Astrocyte (in vitro differentiated cells and primary cell): Measurements from ENCODE around the gene SON. TPM values are rescaled to one million over a fixed set of nuclear protein-coding genes. Genes with fewer than 3 reads are reported as not detected.

Source experiments
- DNase-seq: peaks from one replicate; pipeline ENCODE4 v3.0.0-alpha.2; 2010; ENCODE audit warnings: low read depth
- FAIRE-seq: peaks from 2 replicates; lab custom pipeline; 2011; peaks lifted over from hg19 to GRCh38; lab: Jason Lieb, UNC
- H2AFZ ChIP-seq: 2 replicates; pipeline ENCODE4 v1.6.0; 2012; ENCODE audit warnings: low read depth, low read length, inconsistent platforms
- H3K27ac ChIP-seq: 2 replicates; pipeline ENCODE4 v1.5.1; 2011; ENCODE audit warnings: low read depth, low read length, inconsistent platforms
- H3K27me3 ChIP-seq: 2 replicates; pipeline ENCODE4 v1.6.0; 2011; ENCODE audit warnings: low read length, inconsistent platforms; ENCODE audit not compliant: insufficient read depth
- H3K36me3 ChIP-seq: 2 replicates; pipeline ENCODE4 v1.5.1; 2011; ENCODE audit warnings: low read length, inconsistent platforms; ENCODE audit not compliant: insufficient read depth
- H3K4me1 ChIP-seq: 2 replicates; pipeline ENCODE4 v1.5.1; 2011; ENCODE audit warnings: low read length, inconsistent platforms; ENCODE audit not compliant: insufficient read depth
- H3K4me2 ChIP-seq: 2 replicates; pipeline ENCODE4 v1.6.0; 2012; ENCODE audit warnings: low read length, inconsistent platforms
- H3K4me3 ChIP-seq: 2 replicates; pipeline ENCODE4 v1.5.1; 2011; ENCODE audit warnings: low read depth, mild to moderate bottlenecking, low read length, inconsistent platforms; ENCODE audit not compliant: insufficient read depth
- H3K79me2 ChIP-seq: 2 replicates; pipeline ENCODE4 v1.6.0; 2012; ENCODE audit warnings: mild to moderate bottlenecking, low read length, inconsistent platforms; ENCODE audit not compliant: insufficient read depth
- H3K9ac ChIP-seq: 2 replicates; pipeline ENCODE4 v1.6.0; 2012; ENCODE audit warnings: mild to moderate bottlenecking, low read length, inconsistent platforms
- H3K9me3 ChIP-seq: 2 replicates; pipeline ENCODE4 v1.5.1; 2012; ENCODE audit warnings: low read depth, mild to moderate bottlenecking, low read length, inconsistent platforms; ENCODE audit not compliant: insufficient read depth
- H4K20me1 ChIP-seq: 2 replicates; pipeline ENCODE4 v1.6.0; 2012; ENCODE audit warnings: low read length, inconsistent platforms; ENCODE audit not compliant: insufficient read depth
- H3K27ac Mint-ChIP-seq: one replicate; pipeline ENCODE4 v1.8.0; 2021; ENCODE audit warnings: mild to moderate bottlenecking, mixed read lengths; ENCODE audit not compliant: unreplicated experiment
- H3K27me3 Mint-ChIP-seq: one replicate; pipeline ENCODE4 v1.8.0; 2021; ENCODE audit warnings: low read depth, mixed read lengths; ENCODE audit not compliant: unreplicated experiment
- H3K36me3 Mint-ChIP-seq: one replicate; pipeline ENCODE4 v1.8.0; 2021; ENCODE audit warnings: low read depth, mixed read lengths; ENCODE audit not compliant: unreplicated experiment
- H3K4me1 Mint-ChIP-seq: one replicate; pipeline ENCODE4 v1.8.0; 2021; ENCODE audit warnings: low read depth, mixed read lengths; ENCODE audit not compliant: unreplicated experiment
- H3K4me3 Mint-ChIP-seq: one replicate; pipeline ENCODE4 v1.8.0; 2021; ENCODE audit warnings: mild to moderate bottlenecking, moderate library complexity, mixed read lengths; ENCODE audit not compliant: unreplicated experiment
- H3K9me3 Mint-ChIP-seq: one replicate; pipeline ENCODE4 v1.8.0; 2021; ENCODE audit warnings: mild to moderate bottlenecking, mixed read lengths; ENCODE audit not compliant: unreplicated experiment
- EZH2 ChIP-seq: IDR thresholded peaks from 2 replicates; pipeline ENCODE4 v1.6.1; 2012; ENCODE audit warnings: mild to moderate bottlenecking, low read length, inconsistent platforms; ENCODE audit not compliant: insufficient read depth
- total RNA-seq: library from RNA; stranded (reverse); gene quantifications from 2 replicates; pipeline ENCODE4 v1.2.1, GENCODE V29; 2021
- TF ChIP-seq, protein P1 (sequence below): IDR thresholded peaks from 2 replicates; pipeline ENCODE4 v1.5.1; 2011; ENCODE audit warnings: low read depth, mild to moderate bottlenecking, inconsistent platforms, low read length, moderate library complexity; ENCODE audit not compliant: insufficient read depth

Gene SON
- total RNA-seq, 1 donor from 2014 or later: 290 TPM

DNA sequence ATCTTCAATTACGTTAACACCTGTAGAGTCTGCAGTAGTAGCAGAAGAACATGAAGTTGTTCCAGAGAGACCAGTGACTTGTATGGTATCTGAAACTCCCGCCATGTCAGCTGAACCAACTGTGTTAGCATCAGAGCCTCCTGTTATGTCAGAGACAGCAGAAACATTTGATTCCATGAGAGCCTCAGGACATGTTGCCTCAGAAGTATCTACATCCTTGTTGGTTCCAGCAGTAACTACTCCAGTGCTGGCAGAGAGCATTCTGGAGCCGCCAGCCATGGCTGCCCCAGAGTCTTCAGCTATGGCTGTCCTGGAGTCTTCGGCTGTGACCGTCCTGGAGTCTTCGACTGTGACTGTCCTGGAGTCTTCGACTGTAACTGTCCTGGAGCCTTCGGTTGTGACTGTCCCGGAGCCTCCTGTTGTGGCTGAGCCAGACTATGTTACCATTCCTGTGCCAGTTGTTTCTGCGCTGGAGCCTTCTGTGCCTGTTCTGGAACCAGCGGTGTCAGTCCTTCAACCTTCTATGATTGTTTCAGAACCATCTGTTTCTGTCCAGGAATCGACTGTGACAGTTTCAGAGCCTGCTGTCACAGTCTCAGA, 10.3 kb downstream of the SON start:
- H3K4me2 ChIP-seq: no peak overlapping the region
- H3K4me1 Mint-ChIP-seq: peaks cover 3% of the 10 kb centered on the region
- H3K27me3 ChIP-seq: no peaks in the 10 kb centered on the region
- TF ChIP-seq, protein P1, sequence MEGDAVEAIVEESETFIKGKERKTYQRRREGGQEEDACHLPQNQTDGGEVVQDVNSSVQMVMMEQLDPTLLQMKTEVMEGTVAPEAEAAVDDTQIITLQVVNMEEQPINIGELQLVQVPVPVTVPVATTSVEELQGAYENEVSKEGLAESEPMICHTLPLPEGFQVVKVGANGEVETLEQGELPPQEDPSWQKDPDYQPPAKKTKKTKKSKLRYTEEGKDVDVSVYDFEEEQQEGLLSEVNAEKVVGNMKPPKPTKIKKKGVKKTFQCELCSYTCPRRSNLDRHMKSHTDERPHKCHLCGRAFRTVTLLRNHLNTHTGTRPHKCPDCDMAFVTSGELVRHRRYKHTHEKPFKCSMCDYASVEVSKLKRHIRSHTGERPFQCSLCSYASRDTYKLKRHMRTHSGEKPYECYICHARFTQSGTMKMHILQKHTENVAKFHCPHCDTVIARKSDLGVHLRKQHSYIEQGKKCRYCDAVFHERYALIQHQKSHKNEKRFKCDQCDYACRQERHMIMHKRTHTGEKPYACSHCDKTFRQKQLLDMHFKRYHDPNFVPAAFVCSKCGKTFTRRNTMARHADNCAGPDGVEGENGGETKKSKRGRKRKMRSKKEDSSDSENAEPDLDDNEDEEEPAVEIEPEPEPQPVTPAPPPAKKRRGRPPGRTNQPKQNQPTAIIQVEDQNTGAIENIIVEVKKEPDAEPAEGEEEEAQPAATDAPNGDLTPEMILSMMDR: no peak
- no peak for TF ChIP-seq EZH2
- H3K9ac ChIP-seq: no peak overlapping the region
- no peak overlapping the region for H3K4me3 ChIP-seq
- peaks cover 81% of the 10 kb centered on the region for H3K36me3 ChIP-seq
- H4K20me1 ChIP-seq: peaks cover 99% of the 10 kb centered on the region
- H3K79me2 ChIP-seq: peaks cover 98% of the 10 kb centered on the region
- no peak overlapping the region for H2AFZ ChIP-seq
- peak overlapping the region; percentile 5 for H3K4me3 Mint-ChIP-seq
- FAIRE-seq: no peak
- no peak for DNase-seq
- no peaks in the 10 kb centered on the region for H3K9me3 ChIP-seq
- H3K9me3 Mint-ChIP-seq: no peaks in the 10 kb centered on the region
- H3K27ac ChIP-seq: no peak overlapping the region
- H3K27ac Mint-ChIP-seq: no peak overlapping the region
- H3K27me3 Mint-ChIP-seq: no peaks in the 10 kb centered on the region
- H3K4me1 ChIP-seq: no peaks in the 10 kb centered on the region
- peaks cover 36% of the 10 kb centered on the region for H3K36me3 Mint-ChIP-seq

DNA sequence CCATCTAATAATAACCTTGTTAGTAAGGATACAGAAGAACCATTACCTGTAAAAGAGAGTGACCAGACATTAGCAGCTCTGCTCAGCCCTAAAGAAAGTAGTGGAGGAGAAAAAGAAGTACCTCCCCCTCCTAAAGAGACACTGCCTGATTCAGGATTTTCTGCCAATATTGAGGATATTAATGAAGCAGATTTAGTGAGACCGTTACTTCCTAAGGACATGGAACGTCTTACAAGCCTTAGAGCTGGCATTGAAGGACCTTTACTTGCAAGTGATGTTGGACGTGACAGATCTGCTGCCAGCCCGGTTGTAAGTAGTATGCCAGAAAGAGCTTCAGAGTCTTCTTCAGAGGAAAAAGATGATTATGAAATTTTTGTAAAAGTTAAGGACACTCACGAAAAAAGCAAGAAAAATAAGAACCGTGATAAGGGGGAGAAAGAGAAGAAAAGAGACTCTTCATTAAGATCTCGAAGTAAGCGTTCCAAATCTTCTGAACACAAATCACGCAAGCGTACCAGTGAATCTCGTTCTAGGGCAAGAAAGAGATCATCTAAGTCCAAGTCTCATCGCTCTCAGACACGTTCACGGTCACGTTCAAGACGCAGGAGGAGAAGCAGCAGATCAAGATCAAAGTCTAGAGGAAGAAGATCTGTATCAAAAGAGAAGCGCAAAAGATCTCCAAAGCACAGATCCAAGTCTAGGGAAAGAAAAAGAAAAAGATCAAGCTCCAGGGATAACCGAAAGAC, 11.6 kb downstream of the SON start:
- H3K36me3 ChIP-seq: peaks cover 86% of the 10 kb centered on the region
- no peaks in the 10 kb centered on the region for H3K4me1 ChIP-seq
- FAIRE-seq (no peak), DNase-seq (no peak)
- Mint-ChIP-seq H3K4me3 (no peak overlapping the region), H3K9me3 (no peaks in the 10 kb centered on the region), H3K4me1 (peaks cover 3% of the 10 kb centered on the region), H3K27me3 (no peaks in the 10 kb centered on the region), H3K36me3 (peaks cover 39% of the 10 kb centered on the region), H3K27ac (peak overlapping the region; percentile 15)
- H3K27ac ChIP-seq: no peak overlapping the region
- H3K9ac ChIP-seq: no peak overlapping the region
- H3K79me2 ChIP-seq: peaks cover 98% of the 10 kb centered on the region
- H3K27me3 ChIP-seq: no peaks in the 10 kb centered on the region
- TF ChIP-seq EZH2: no peak
- TF ChIP-seq, protein P1: no peak
- H3K4me3 ChIP-seq: no peak overlapping the region
- H4K20me1 ChIP-seq: peaks cover 98% of the 10 kb centered on the region
- no peak overlapping the region for H3K4me2 ChIP-seq
- H3K9me3 ChIP-seq: no peaks in the 10 kb centered on the region
- H2AFZ ChIP-seq: no peak overlapping the region

DNA sequence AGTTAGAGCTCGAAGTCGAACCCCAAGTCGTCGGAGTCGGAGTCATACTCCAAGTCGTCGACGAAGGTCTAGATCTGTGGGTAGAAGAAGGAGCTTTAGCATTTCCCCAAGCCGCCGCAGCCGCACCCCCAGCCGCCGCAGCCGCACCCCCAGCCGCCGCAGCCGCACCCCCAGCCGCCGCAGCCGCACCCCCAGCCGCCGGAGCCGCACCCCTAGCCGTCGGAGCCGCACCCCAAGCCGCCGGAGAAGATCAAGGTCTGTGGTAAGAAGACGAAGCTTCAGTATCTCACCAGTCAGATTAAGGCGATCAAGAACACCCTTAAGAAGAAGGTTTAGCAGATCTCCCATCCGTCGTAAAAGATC, 12.1 kb downstream of the SON start:
- peaks cover 98% of the 10 kb centered on the region for H3K79me2 ChIP-seq
- Mint-ChIP-seq H3K27me3 (no peaks in the 10 kb centered on the region), H3K4me3 (no peak overlapping the region), H3K27ac (no peak overlapping the region), H3K4me1 (peaks cover 3% of the 10 kb centered on the region), H3K36me3 (peaks cover 42% of the 10 kb centered on the region), H3K9me3 (no peaks in the 10 kb centered on the region)
- peaks cover 86% of the 10 kb centered on the region for H3K36me3 ChIP-seq
- no peak overlapping the region for H2AFZ ChIP-seq
- FAIRE-seq (no peak), DNase-seq (no peak)
- no peak overlapping the region for H3K9ac ChIP-seq
- H3K27me3 ChIP-seq: no peaks in the 10 kb centered on the region
- no peak overlapping the region for H3K27ac ChIP-seq
- H3K9me3 ChIP-seq: no peaks in the 10 kb centered on the region
- no peak for TF ChIP-seq EZH2
- TF ChIP-seq, protein P1: no peak
- H3K4me2 ChIP-seq: peak overlapping the region; percentile 12
- H4K20me1 ChIP-seq: peaks cover 98% of the 10 kb centered on the region
- H3K4me3 ChIP-seq: no peak overlapping the region
- no peaks in the 10 kb centered on the region for H3K4me1 ChIP-seq
